HG03558 (cell line): Measurements from ENCODE around the gene TLN1.

Source experiments
- ATAC-seq: cut with Tn5 transposase; IDR thresholded peaks from one replicate; pipeline ENCODE4 v1.9.1; 2021; ENCODE audit warnings: moderate number of reproducible peaks; ENCODE audit not compliant: unreplicated experiment; ENCODE audit errors: extremely low read depth

The TLN1 gene

GRCh38 chr9:35732185-35732799 is at the start of gene TLN1, which contains the start of gene CREB3:
TLN1 (minus strand) TSS chr9:35732195; CDS start chr9:35725694, 6,501 bp downstream.
CREB3 (plus strand) TSS chr9:35732666; CDS start chr9:35732773, 107 bp downstream.
- peak; percentile 56 for ATAC-seq

- no peak for ATAC-seq
Measured at GRCh38 chr9:35781066-35781465, 49.1 kb upstream of the TLN1 start.

GRCh38 chr9:35778496-35778895 is 46.5 kb upstream of the TLN1 start:
- ATAC-seq = no peak

- ATAC-seq = no peak
Measured at GRCh38 chr9:35776018-35776417, 44.0 kb upstream of the TLN1 start.

GRCh38 chr9:35774907-35775635 is 43.1 kb upstream of the TLN1 start:
- no peak for ATAC-seq

GRCh38 chr9:35771943-35772342 is 39.9 kb upstream of the TLN1 start:
- no peak for ATAC-seq

GRCh38 chr9:35771534-35771933 is 39.5 kb upstream of the TLN1 start:
- ATAC-seq = no peak

- no peak for ATAC-seq
Measured at GRCh38 chr9:35771075-35771433, 39.1 kb upstream of the TLN1 start.

- ATAC-seq = no peak
Measured at GRCh38 chr9:35769763-35770162, 37.8 kb upstream of the TLN1 start.

GRCh38 chr9:35767458-35767857 is 35.5 kb upstream of the TLN1 start:
- ATAC-seq = no peak

- ATAC-seq = no peak
Measured at GRCh38 chr9:35766997-35767396, 35.0 kb upstream of the TLN1 start.

GRCh38 chr9:35763803-35764202 is 31.8 kb upstream of the TLN1 start:
- ATAC-seq = no peak

- ATAC-seq = no peak
Measured at GRCh38 chr9:35763181-35763580, 31.2 kb upstream of the TLN1 start.

- ATAC-seq = no peak
Measured at GRCh38 chr9:35760651-35761050, 28.7 kb upstream of the TLN1 start.

GRCh38 chr9:35759795-35760194 is 27.8 kb upstream of the TLN1 start:
- ATAC-seq = no peak

GRCh38 chr9:35758475-35759050 is 26.6 kb upstream of the TLN1 start:
- no peak for ATAC-seq

GRCh38 chr9:35757892-35758275 is 25.9 kb upstream of the TLN1 start:
- no peak for ATAC-seq

- peak; percentile 24 for ATAC-seq
Measured at GRCh38 chr9:35757226-35757891, 25.4 kb upstream of the TLN1 start.

- ATAC-seq = peak; percentile 37
Measured at GRCh38 chr9:35756275-35757225, 24.6 kb upstream of the TLN1 start.

- no peak for ATAC-seq
Measured at GRCh38 chr9:35755071-35755470, 23.1 kb upstream of the TLN1 start.
